Measurements from ENCODE around the gene OR52W1.

Gene OR52W1

DNA sequence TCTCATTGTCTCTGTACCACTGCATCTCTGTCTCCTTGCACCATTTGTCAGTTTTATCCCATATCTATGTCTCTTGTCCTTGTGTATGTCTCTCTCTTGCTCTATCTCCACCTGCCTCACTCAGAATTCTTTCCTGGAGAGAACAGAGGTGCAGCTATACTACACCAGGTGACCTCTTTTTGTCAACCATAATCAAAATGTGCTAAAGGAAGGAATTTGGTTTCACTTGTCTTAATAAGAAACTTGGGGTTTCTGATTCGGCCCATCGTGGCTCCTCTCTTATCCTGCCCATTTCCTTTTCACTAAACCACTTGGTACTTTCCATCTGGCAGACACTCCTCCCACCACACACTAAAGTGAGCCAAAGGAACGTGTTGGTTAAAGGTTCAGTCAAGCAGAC, 4.3 kb downstream of the OR52W1 start:
- Mint-ChIP-seq H3K36me3 (ENCODE audit: low read depth) (peaks cover 3% of the 10 kb centered on the region), H3K4me3 (peak overlapping the region; percentile 7), H3K27ac (no peak overlapping the region), H3K4me1 (ENCODE audit: low read depth) (peaks cover 26% of the 10 kb centered on the region), H3K27me3 (ENCODE audit: low read depth) (no peaks in the 10 kb centered on the region), H3K9me3 (no peaks in the 10 kb centered on the region)
- DNase-seq (ENCODE audit: low spot score), result peak; percentile 23

DNA sequence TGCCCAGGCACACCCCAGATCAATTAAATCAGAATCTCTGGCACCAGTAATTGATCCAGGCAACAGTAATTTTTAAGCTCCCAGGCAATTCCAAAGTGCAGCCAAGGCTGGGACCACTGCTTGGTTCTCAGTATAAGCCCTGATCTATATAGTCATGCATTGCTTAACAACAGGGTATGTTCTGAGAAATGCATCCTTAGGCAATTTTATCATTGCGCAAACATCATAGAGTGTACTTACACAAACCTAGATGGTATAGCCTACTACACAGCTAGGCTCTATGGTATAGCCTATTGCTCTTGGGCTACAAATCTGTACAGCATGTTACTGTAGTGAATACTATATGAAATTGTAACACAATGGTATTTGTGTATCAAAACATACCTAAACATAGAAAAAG, 5.7 kb downstream of the OR52W1 start:
- H3K4me1 Mint-ChIP-seq (ENCODE audit: low read depth), result peaks cover 26% of the 10 kb centered on the region
- no peak overlapping the region for H3K4me3 Mint-ChIP-seq
- no peaks in the 10 kb centered on the region for H3K27me3 Mint-ChIP-seq (ENCODE audit: low read depth)
- H3K36me3 Mint-ChIP-seq (ENCODE audit: low read depth), result peaks cover 6% of the 10 kb centered on the region
- H3K27ac Mint-ChIP-seq, result no peak overlapping the region
- no peaks in the 10 kb centered on the region for H3K9me3 Mint-ChIP-seq
- DNase-seq (ENCODE audit: low spot score), result no peak

DNA sequence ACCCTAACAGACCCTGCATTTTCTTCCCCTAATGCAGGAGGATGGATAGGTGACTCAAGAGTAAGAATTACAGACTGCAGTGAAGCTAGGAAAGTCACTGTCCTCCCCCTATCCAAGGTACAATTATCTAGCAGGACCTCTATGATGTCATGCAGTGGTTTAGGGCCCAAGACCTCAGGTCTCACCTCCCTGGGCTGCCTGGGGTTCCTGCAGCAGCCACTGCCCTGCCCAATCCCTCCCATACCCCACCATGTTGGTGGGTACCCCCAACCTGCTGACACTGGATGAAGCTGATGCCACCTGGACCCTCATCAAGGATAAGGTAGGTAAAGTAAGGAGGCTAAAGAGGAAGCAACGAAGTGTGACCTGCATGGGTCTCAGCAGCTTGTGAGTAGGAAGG, 6.3 kb downstream of the OR52W1 start, which contains the start of gene C11orf42:
TSS of gene C11orf42 (plus strand) at position 192 of the 400 bp plus-strand sequence. CDS start at position 251, 59 bp downstream.
- Mint-ChIP-seq H3K27ac (no peak within 1 kb of the TSS), H3K27me3 (ENCODE audit: low read depth) (no peaks in the 10 kb centered on the region), H3K9me3 (no peaks in the 10 kb centered on the region), H3K4me3 (no peak within 1 kb of the TSS), H3K4me1 (ENCODE audit: low read depth) (peaks cover 26% of the 10 kb centered on the region), H3K36me3 (ENCODE audit: low read depth) (peaks cover 6% of the 10 kb centered on the region)
- no peak for DNase-seq (ENCODE audit: low spot score)

DNA sequence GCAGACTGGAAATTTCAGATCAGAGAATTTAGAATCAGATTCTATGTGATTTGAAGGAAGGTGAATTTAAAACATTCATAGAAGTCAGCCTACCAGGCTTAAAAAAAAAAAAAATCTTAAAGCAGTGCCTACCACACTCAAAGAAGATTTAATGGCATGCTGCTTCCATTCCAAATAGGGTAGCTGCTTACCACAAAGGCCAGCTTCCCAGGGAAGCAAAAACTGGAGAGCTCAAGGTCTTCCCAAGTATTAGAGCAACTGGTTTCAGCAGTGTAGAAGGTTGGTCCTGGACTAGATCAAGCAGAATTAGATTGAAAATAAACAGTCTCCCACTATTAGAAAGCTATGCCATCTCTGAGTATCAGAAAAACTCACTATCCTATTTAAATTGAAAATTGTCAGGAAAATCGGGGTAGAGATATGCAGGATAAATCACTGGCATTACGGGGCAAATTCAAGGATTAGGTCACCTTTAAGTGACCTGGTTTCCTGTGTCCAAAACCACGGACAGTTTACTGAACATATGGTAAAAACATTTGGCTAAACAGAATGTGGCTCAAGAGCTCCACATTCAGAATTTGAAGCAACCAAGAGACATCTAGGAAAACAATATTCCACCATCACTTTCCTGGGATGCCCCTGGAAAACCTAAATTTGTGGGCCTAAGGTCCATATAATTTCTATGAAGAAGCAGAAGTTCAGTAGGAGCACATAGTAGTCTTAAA, 7.6 kb downstream of the OR52W1 start:
- no peaks in the 10 kb centered on the region for H3K27me3 Mint-ChIP-seq (ENCODE audit: low read depth)
- peaks cover 6% of the 10 kb centered on the region for H3K36me3 Mint-ChIP-seq (ENCODE audit: low read depth)
- H3K9me3 Mint-ChIP-seq, result no peaks in the 10 kb centered on the region
- H3K4me3 Mint-ChIP-seq, result no peak overlapping the region
- peaks cover 17% of the 10 kb centered on the region for H3K4me1 Mint-ChIP-seq (ENCODE audit: low read depth)
- H3K27ac Mint-ChIP-seq, result no peak overlapping the region
- DNase-seq (ENCODE audit: low spot score), result no peak

GRCh38 chr11:6209801-6210200, 10.8 kb downstream of the OR52W1 start:
- H3K9me3 Mint-ChIP-seq, result no peaks in the 10 kb centered on the region
- H3K4me3 Mint-ChIP-seq, result no peak overlapping the region
- no peak for DNase-seq (ENCODE audit: low spot score)
- H3K4me1 Mint-ChIP-seq (ENCODE audit: low read depth), result no peaks in the 10 kb centered on the region
- no peak overlapping the region for H3K27ac Mint-ChIP-seq
- H3K27me3 Mint-ChIP-seq (ENCODE audit: low read depth), result no peaks in the 10 kb centered on the region
- peaks cover 3% of the 10 kb centered on the region for H3K36me3 Mint-ChIP-seq (ENCODE audit: low read depth)

GRCh38 chr11:6210274-6210955, 11.4 kb downstream of the OR52W1 start:
- Mint-ChIP-seq H3K9me3 (no peaks in the 10 kb centered on the region), H3K4me3 (no peak overlapping the region), H3K27me3 (ENCODE audit: low read depth) (no peaks in the 10 kb centered on the region), H3K27ac (no peak overlapping the region), H3K4me1 (ENCODE audit: low read depth) (no peaks in the 10 kb centered on the region), H3K36me3 (ENCODE audit: low read depth) (peaks cover 3% of the 10 kb centered on the region)
- DNase-seq (ENCODE audit: low spot score), result no peak

DNA sequence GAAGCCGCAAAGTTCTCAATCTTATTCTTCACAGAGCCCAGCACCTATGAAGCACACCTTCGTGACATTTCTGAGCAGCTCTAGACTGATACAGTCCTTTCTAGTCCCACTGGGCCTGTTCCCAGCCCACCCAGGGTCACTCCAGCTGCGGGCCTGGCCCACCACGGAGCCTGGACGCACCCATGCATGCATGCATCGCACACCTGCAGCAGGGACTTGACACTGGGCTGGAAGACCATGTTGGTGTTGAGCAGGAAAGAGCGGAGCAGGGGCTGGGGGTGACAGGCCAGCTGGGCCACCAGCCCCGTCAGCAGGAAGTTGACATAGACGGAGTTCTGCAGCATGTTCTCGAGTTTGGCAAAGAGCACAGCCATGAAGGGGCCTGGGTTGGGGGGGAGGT, 15.5 kb downstream of the OR52W1 start:
- Mint-ChIP-seq H3K36me3 (ENCODE audit: low read depth) (peaks cover 10% of the 10 kb centered on the region), H3K27ac (no peak overlapping the region)
- DNase-seq (ENCODE audit: low spot score), result no peak

GRCh38 chr11:6216501-6216900, 17.5 kb downstream of the OR52W1 start:
- H3K27ac Mint-ChIP-seq, result no peak overlapping the region
- peaks cover 15% of the 10 kb centered on the region for H3K36me3 Mint-ChIP-seq (ENCODE audit: low read depth)

More for the DNA sequence above, 15.5 kb downstream of the OR52W1 start:
- Mint-ChIP-seq H3K4me3 (no peak overlapping the region), H3K27me3 (ENCODE audit: low read depth) (no peaks in the 10 kb centered on the region), H3K4me1 (ENCODE audit: low read depth) (peaks cover 2% of the 10 kb centered on the region), H3K9me3 (no peaks in the 10 kb centered on the region)

DNA sequence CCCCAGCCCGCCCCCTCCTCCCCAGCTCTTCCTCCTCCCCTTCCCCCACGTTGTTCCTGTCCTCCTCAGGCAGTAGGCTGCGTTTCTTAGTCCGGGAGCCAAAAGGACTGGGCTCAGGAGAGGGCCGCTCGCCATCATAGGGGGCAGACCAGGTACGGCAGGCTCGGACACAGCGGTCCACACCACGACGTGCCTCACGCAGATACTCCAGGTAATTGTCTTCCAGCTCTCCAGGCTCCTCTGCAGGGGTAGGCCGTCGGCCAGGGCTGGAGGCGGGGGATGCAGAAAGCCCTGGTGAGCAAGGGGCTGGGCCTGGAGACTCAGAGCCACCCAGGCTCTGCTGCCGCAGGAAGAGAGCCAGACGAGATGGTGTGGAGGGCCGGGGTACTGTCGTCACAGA, 18.7 kb downstream of the OR52W1 start:
- no peak overlapping the region for H3K4me3 Mint-ChIP-seq
- no peak overlapping the region for H3K27ac Mint-ChIP-seq
- peaks cover 27% of the 10 kb centered on the region for H3K36me3 Mint-ChIP-seq (ENCODE audit: low read depth)
- H3K4me1 Mint-ChIP-seq (ENCODE audit: low read depth), result peaks cover 4% of the 10 kb centered on the region
- no peaks in the 10 kb centered on the region for H3K9me3 Mint-ChIP-seq
- no peaks in the 10 kb centered on the region for H3K27me3 Mint-ChIP-seq (ENCODE audit: low read depth)
- DNase-seq (ENCODE audit: low spot score), result no peak

More at GRCh38 chr11:6216501-6216900, 17.5 kb downstream of the OR52W1 start:
- Mint-ChIP-seq H3K4me1 (ENCODE audit: low read depth) (peaks cover 4% of the 10 kb centered on the region), H3K4me3 (no peak overlapping the region), H3K9me3 (no peaks in the 10 kb centered on the region), H3K27me3 (ENCODE audit: low read depth) (no peaks in the 10 kb centered on the region)
- DNase-seq (ENCODE audit: low spot score), result no peak

GRCh38 chr11:6219359-6219758, 20.3 kb downstream of the OR52W1 start:
- Mint-ChIP-seq H3K4me3 (no peak overlapping the region), H3K36me3 (ENCODE audit: low read depth) (peaks cover 33% of the 10 kb centered on the region), H3K27ac (no peak overlapping the region), H3K9me3 (no peaks in the 10 kb centered on the region), H3K4me1 (ENCODE audit: low read depth) (peaks cover 4% of the 10 kb centered on the region), H3K27me3 (ENCODE audit: low read depth) (no peaks in the 10 kb centered on the region)
- no peak for DNase-seq (ENCODE audit: low spot score)

DNA sequence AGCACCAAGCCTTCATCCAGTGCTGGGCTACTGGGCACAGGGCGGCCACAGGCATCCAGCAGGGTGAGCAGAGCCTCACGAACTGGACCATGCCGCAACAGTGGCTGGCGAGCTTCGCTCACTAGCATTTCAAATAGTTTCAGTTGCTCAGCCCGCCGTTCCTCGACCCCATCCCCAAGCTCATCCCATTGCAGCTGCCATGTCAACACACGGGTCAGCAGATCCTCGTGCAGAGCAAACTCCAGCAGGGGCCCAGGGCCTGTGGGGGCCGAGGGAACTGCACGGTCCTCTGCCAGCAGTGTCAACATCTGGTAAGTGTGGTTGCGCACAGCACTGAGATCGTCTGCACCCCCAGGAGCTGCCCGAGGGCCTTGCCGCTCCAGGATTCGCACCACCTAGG, 24.8 kb downstream of the OR52W1 start:
- Mint-ChIP-seq H3K9me3 (no peaks in the 10 kb centered on the region), H3K27ac (no peak overlapping the region), H3K4me1 (ENCODE audit: low read depth) (peaks cover 12% of the 10 kb centered on the region), H3K4me3 (no peak overlapping the region), H3K27me3 (ENCODE audit: low read depth) (no peaks in the 10 kb centered on the region), H3K36me3 (ENCODE audit: low read depth) (peaks cover 27% of the 10 kb centered on the region)
- DNase-seq (ENCODE audit: low spot score), result no peak

- peaks cover 13% of the 10 kb centered on the region for H3K4me1 Mint-ChIP-seq (ENCODE audit: low read depth)
- H3K4me3 Mint-ChIP-seq, result no peak overlapping the region
- DNase-seq (ENCODE audit: low spot score), result no peak
- no peak overlapping the region for H3K27ac Mint-ChIP-seq
- no peaks in the 10 kb centered on the region for H3K27me3 Mint-ChIP-seq (ENCODE audit: low read depth)
- H3K9me3 Mint-ChIP-seq, result no peaks in the 10 kb centered on the region
- peaks cover 27% of the 10 kb centered on the region for H3K36me3 Mint-ChIP-seq (ENCODE audit: low read depth)
Measured at GRCh38 chr11:6224421-6224820, 25.4 kb downstream of the OR52W1 start.

DNA sequence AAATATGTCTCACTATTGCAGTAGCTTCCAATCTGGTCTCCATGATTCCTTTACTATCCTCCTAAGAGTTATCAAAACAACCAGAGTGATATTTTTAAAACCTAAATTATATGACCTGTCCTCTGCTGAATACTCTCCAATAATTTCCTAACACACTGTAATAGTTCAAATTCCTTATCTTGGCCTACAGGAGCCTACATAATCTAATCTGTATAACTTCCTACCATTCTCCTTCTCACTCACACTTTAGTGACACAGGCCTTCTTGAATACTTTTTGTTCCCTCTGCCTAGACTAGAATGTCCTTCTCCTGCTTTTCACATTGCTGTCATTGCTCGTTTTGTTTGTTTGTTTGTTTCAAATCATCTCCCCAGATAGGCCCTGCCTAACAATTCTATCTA, 26.0 kb downstream of the OR52W1 start:
- Mint-ChIP-seq H3K27ac (no peak overlapping the region), H3K9me3 (no peaks in the 10 kb centered on the region), H3K4me3 (no peak overlapping the region), H3K4me1 (ENCODE audit: low read depth) (peaks cover 17% of the 10 kb centered on the region), H3K36me3 (ENCODE audit: low read depth) (peaks cover 25% of the 10 kb centered on the region), H3K27me3 (ENCODE audit: low read depth) (no peaks in the 10 kb centered on the region)
- no peak for DNase-seq (ENCODE audit: low spot score)

DNA sequence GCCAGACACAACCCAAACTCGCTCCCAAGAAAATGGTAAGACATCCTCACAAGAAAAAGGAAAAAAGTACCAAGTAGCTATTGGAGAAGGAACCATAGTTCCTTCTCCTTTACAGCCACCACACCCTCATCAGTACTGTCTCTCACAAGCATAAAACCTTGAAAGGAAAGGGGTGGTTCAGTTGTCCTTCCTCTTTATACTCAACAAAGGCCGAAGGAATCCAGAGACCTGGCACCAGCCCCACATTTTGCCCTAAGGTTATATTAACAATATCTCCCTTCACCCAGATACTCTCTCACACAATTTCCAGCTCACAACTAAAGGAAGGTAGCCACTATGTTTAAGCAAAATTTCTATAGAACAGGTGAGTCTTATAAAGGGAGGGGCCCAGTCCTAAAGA, 26.9 kb downstream of the OR52W1 start:
- Mint-ChIP-seq H3K4me3 (no peak overlapping the region), H3K4me1 (ENCODE audit: low read depth) (peaks cover 26% of the 10 kb centered on the region), H3K27ac (no peak overlapping the region), H3K9me3 (no peaks in the 10 kb centered on the region), H3K27me3 (ENCODE audit: low read depth) (no peaks in the 10 kb centered on the region), H3K36me3 (ENCODE audit: low read depth) (peaks cover 24% of the 10 kb centered on the region)
- no peak for DNase-seq (ENCODE audit: low spot score)

All from T-helper 2 cell treated with Interferon-gamma antibody and Interleukin-4, amounts not matched to agents 5 μg/mL and 100 μg/mL, for 36 hours (primary cell).